Loucy (cell line): ENCODE results near the gene SLIT1.

ENCODE experiments used
- H2AFZ ChIP-seq: fragments of 200-600 bp; sonication (generic); 2 replicates; pipeline ENCODE4 v1.6.0; 2016; ENCODE audit warnings: antibody characterized with exemption, mild to moderate bottlenecking, low read length, moderate library complexity
- H3F3A ChIP-seq: fragments of 200-600 bp; 2 replicates; pipeline ENCODE4 v1.6.0; 2016; ENCODE audit warnings: antibody characterized with exemption, low read depth, mild to moderate bottlenecking
- H3K27me3 ChIP-seq: fragments of 200-600 bp; sonication (generic); 2 replicates; pipeline ENCODE4 v1.6.1; 2014; ENCODE audit warnings: low read length, mild to moderate bottlenecking; ENCODE audit not compliant: insufficient read depth, poor library complexity, severe bottlenecking
- H3K36me3 ChIP-seq: fragments of 200-600 bp; sonication (generic); 2 replicates; pipeline ENCODE4 v1.6.1; 2016; ENCODE audit warnings: low read length; ENCODE audit not compliant: insufficient read depth
- H3K4me1 ChIP-seq: fragments of 200-600 bp; sonication (generic); 2 replicates; pipeline ENCODE4 v1.5.1; 2014; ENCODE audit warnings: low read length, mild to moderate bottlenecking; ENCODE audit not compliant: insufficient read depth, poor library complexity, severe bottlenecking
- H3K4me2 ChIP-seq: fragments of 200-600 bp; sonication (generic); 2 replicates; pipeline ENCODE4 v1.6.0; 2014; ENCODE audit warnings: antibody characterized with exemption, low read length, low read depth, mild to moderate bottlenecking; ENCODE audit not compliant: poor library complexity, severe bottlenecking
- H3K4me3 ChIP-seq: fragments of 200-600 bp; sonication (generic); 2 replicates; pipeline ENCODE4 v1.5.1; 2014; ENCODE audit warnings: low read length, mild to moderate bottlenecking, mixed read lengths; ENCODE audit not compliant: poor library complexity, severe bottlenecking
- H3K79me2 ChIP-seq: fragments of 200-600 bp; sonication (generic); 2 replicates; pipeline ENCODE4 v1.6.1; 2014; ENCODE audit warnings: low read length; ENCODE audit not compliant: insufficient read depth
- H3K9ac ChIP-seq: fragments of 200-600 bp; sonication (generic); 2 replicates; pipeline ENCODE4 v1.6.0; 2014; ENCODE audit warnings: mild to moderate bottlenecking, low read depth, low read length, moderate library complexity; ENCODE audit not compliant: poor library complexity, severe bottlenecking
- H3K9me2 ChIP-seq: fragments of 200-600 bp; sonication (generic); replicated peaks from 2 replicates; pipeline ENCODE4 v1.6.1; 2016; ENCODE audit warnings: low read depth, low read length, mixed read lengths
- H3K9me3 ChIP-seq: fragments of 200-600 bp; sonication (generic); 2 replicates; pipeline ENCODE4 v1.6.1; 2014; ENCODE audit warnings: mild to moderate bottlenecking, antibody characterized with exemption, low read length, low read depth; ENCODE audit not compliant: insufficient read depth
- H4K20me1 ChIP-seq: fragments of 200-600 bp; sonication (generic); 2 replicates; pipeline ENCODE4 v1.6.0; 2014; ENCODE audit warnings: antibody characterized with exemption, low read length, mild to moderate bottlenecking; ENCODE audit not compliant: insufficient read depth, poor library complexity, severe bottlenecking
- CTCF ChIP-seq: fragments of 200-600 bp; sonication (generic); conservative IDR thresholded peaks from 2 replicates; pipeline ENCODE4 v1.5.1; 2014; ENCODE audit warnings: mild to moderate bottlenecking, antibody characterized with exemption, low read length
- EZH2phosphoT487 ChIP-seq: fragments of 200-600 bp; IDR thresholded peaks from 2 replicates; pipeline ENCODE4 v1.6.1; 2018; ENCODE audit warnings: antibody characterized with exemption, mild to moderate bottlenecking, moderate library complexity, borderline replicate concordance

The SLIT1 gene

GRCh38 chr10:97180986-97181385 is 4.8 kb downstream of the SLIT1 start:
- Histone ChIP-seq H3K4me2 (no peak overlapping the region), H3K27me3 (no peaks in the 10 kb centered on the region), H4K20me1 (no peaks in the 10 kb centered on the region)

GRCh38 chr10:97180363-97180755 is 5.4 kb downstream of the SLIT1 start:
- Histone ChIP-seq H3K9me3 (no peaks in the 10 kb centered on the region), H3K4me1 (peaks cover 5% of the 10 kb centered on the region), H3K9ac (no peak overlapping the region), H3K36me3 (no peaks in the 10 kb centered on the region), H3K4me3 (no peak overlapping the region), H2AFZ (no peak overlapping the region), H4K20me1 (no peaks in the 10 kb centered on the region), H3K27me3 (no peaks in the 10 kb centered on the region), H3F3A (no peaks in the 10 kb centered on the region), H3K4me2 (no peak overlapping the region), H3K9me2 (no peaks in the 10 kb centered on the region), H3K79me2 (no peaks in the 10 kb centered on the region)
- TF ChIP-seq EZH2phosphoT487 (no peak), CTCF (no peak)

More at GRCh38 chr10:97180986-97181385, 4.8 kb downstream of the SLIT1 start:
- Histone ChIP-seq H3F3A (no peaks in the 10 kb centered on the region), H3K4me1 (peaks cover 3% of the 10 kb centered on the region), H3K9me2 (no peaks in the 10 kb centered on the region), H3K36me3 (no peaks in the 10 kb centered on the region), H3K9ac (no peak overlapping the region), H2AFZ (no peak overlapping the region), H3K79me2 (no peaks in the 10 kb centered on the region), H3K4me3 (no peak overlapping the region), H3K9me3 (no peaks in the 10 kb centered on the region)
- TF ChIP-seq CTCF (no peak), EZH2phosphoT487 (no peak)

GRCh38 chr10:97179731-97180362 is 5.9 kb downstream of the SLIT1 start:
- Histone ChIP-seq H3K36me3 (no peaks in the 10 kb centered on the region), H3K9me3 (no peaks in the 10 kb centered on the region), H3K27me3 (no peaks in the 10 kb centered on the region), H3F3A (no peaks in the 10 kb centered on the region), H4K20me1 (no peaks in the 10 kb centered on the region), H3K4me1 (peaks cover 5% of the 10 kb centered on the region), H3K4me2 (no peak overlapping the region), H2AFZ (no peak overlapping the region), H3K9ac (no peak overlapping the region), H3K9me2 (no peaks in the 10 kb centered on the region), H3K79me2 (no peaks in the 10 kb centered on the region), H3K4me3 (no peak overlapping the region)
- TF ChIP-seq EZH2phosphoT487 (no peak), CTCF (no peak)
